ENCODE measurements around the gene ATP6V0B. TPM values are rescaled to one million over a fixed set of nuclear protein-coding genes. Genes with fewer than 3 reads are reported as not detected.

Gene ATP6V0B
- total and polyA plus RNA-seq, 9 of the 15 experiments (the other 6 are each of a cell fraction or from before 2014, with no cell fraction given), result 137 to 328 (median 220) TPM

GRCh38 chr1:43990271-43991199, 15.8 kb downstream of the ATP6V0B start (continued):
- TF ChIP-seq AFF4 (CRISPR knock-in tag; IDR thresholded peaks at IDR 0.05), result 0 out of 2 replicates have a peak, but pooled peaks have one; percentile 27
- TF ChIP-seq MAFF (IDR thresholded peaks at IDR 0.05; ENCODE audit: low read length), result no peak
- TF ChIP-seq SREBF2 (CRISPR knock-in tag; IDR thresholded peaks at IDR 0.05), result no peak
- peak; percentile 59 for TF ChIP-seq ZBTB7A (IDR thresholded peaks at IDR 0.05; ENCODE audit: borderline replicate concordance, control insufficient read depth, low read depth, low read length)
- TF ChIP-seq POLR2AphosphoS5 (IDR thresholded peaks at IDR 0.05; ENCODE audit: control insufficient read depth, insufficient read depth, low read depth, low read length), result 0 out of 2 replicates have a peak, but pooled peaks have one; percentile 19
- TF ChIP-seq ZNF507 (tag; conservative IDR thresholded peaks at IDR 0.05), result no peak
- peak in 1 of 2 experiments; percentile 22; a peak in 1 of 4 replicates for TF ChIP-seq RAD21 (CRISPR knock-in tag; conservative IDR thresholded peaks at IDR 0.05 in 1 of 2, IDR thresholded peaks at IDR 0.05 in 1 of 2)
- peak in 2 of 3 experiments; percentile 16 to 20; a peak in 2 of 6 replicates for TF ChIP-seq CTCF (IDR thresholded peaks at IDR 0.05 in 2 of 3, conservative IDR thresholded peaks at IDR 0.05 in 1 of 3; ENCODE audit: insufficient read depth in 2 of 3, low read depth in 1 of 3, low read length in 3 of 3)
- no peak for TF ChIP-seq CXXC5 (CRISPR knock-in tag; IDR thresholded peaks at IDR 0.05)
- no peak for TF ChIP-seq ZNF780A (CRISPR knock-in tag; IDR thresholded peaks at IDR 0.05)

Measured in K562 (cell line).